ENCODE results near the gene NFE2L2.

NFE2L2 gene

GRCh38 chr2:177237932-177238331 is 26.6 kb downstream of the NFE2L2 start:
- H3K4me3 ChIP-seq (ENCODE audit: low read depth, low read length): no peak overlapping the region
- no peaks in the 10 kb centered on the region for H3K9me3 ChIP-seq (ENCODE audit: control insufficient read depth, low read length)
- H3K4me2 ChIP-seq (ENCODE audit: low read length): no peak overlapping the region
- H2AFZ ChIP-seq: no peak overlapping the region
- peaks cover 58% of the 10 kb centered on the region for H3K4me1 ChIP-seq
- no peak overlapping the region for H3K9ac ChIP-seq
- H3K36me3 ChIP-seq (ENCODE audit: control insufficient read depth, insufficient read depth, low read length): no peaks in the 10 kb centered on the region
- TF ChIP-seq, protein P1, sequence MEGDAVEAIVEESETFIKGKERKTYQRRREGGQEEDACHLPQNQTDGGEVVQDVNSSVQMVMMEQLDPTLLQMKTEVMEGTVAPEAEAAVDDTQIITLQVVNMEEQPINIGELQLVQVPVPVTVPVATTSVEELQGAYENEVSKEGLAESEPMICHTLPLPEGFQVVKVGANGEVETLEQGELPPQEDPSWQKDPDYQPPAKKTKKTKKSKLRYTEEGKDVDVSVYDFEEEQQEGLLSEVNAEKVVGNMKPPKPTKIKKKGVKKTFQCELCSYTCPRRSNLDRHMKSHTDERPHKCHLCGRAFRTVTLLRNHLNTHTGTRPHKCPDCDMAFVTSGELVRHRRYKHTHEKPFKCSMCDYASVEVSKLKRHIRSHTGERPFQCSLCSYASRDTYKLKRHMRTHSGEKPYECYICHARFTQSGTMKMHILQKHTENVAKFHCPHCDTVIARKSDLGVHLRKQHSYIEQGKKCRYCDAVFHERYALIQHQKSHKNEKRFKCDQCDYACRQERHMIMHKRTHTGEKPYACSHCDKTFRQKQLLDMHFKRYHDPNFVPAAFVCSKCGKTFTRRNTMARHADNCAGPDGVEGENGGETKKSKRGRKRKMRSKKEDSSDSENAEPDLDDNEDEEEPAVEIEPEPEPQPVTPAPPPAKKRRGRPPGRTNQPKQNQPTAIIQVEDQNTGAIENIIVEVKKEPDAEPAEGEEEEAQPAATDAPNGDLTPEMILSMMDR (IDR thresholded peaks at IDR 0.05): no peak
- no peak overlapping the region for H3K27ac ChIP-seq
- H3K27me3 ChIP-seq (ENCODE audit: control insufficient read depth, insufficient read depth, low read length): no peaks in the 10 kb centered on the region
- peaks cover 54% of the 10 kb centered on the region for H3K79me2 ChIP-seq

DNA sequence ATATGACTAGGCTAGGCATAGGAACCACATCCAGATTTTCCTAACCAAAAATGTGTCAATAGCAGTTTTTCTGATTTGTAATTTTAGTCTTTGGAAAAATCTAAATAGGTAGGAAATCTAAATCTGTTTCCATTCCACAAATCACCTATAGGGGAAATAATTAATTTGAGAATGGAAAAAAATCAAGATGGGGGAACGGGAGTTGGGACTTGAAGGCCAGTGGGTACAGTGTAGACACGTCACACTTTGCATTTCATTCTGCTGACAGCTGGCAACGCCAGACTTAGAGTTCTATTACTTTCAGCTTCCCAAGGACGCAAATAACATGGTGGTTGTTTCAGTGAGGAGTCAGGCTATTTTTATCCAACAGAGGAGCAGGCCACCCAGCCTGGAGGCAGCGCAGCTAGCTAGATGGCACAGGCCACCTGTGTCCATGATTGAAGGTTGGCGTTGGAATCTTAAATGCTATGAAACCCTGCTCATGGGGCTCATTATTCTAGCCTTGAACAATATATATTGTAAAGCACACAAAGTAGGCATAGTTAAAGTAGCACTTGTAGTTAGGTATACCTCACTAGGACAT is 28.6 kb downstream of the NFE2L2 start:
- H3K4me3 ChIP-seq (ENCODE audit: low read depth, low read length): no peak overlapping the region
- H3K9me3 ChIP-seq (ENCODE audit: control insufficient read depth, low read length): no peaks in the 10 kb centered on the region
- H3K27ac ChIP-seq: no peak overlapping the region
- TF ChIP-seq, protein P1 (IDR thresholded peaks at IDR 0.05): no peak
- H2AFZ ChIP-seq: no peak overlapping the region
- H3K4me1 ChIP-seq: peaks cover 41% of the 10 kb centered on the region
- H3K79me2 ChIP-seq: peaks cover 52% of the 10 kb centered on the region
- no peak overlapping the region for H3K9ac ChIP-seq
- no peak overlapping the region for H3K4me2 ChIP-seq (ENCODE audit: low read length)
- H3K36me3 ChIP-seq (ENCODE audit: control insufficient read depth, insufficient read depth, low read length): no peaks in the 10 kb centered on the region
- no peaks in the 10 kb centered on the region for H3K27me3 ChIP-seq (ENCODE audit: control insufficient read depth, insufficient read depth, low read length)

GRCh38 chr2:177234267-177234666 is 30.3 kb downstream of the NFE2L2 start:
- no peaks in the 10 kb centered on the region for H3K36me3 ChIP-seq (ENCODE audit: control insufficient read depth, insufficient read depth, low read length)
- peaks cover 42% of the 10 kb centered on the region for H3K79me2 ChIP-seq
- TF ChIP-seq, protein P1 (IDR thresholded peaks at IDR 0.05): no peak
- H3K9me3 ChIP-seq (ENCODE audit: control insufficient read depth, low read length): no peaks in the 10 kb centered on the region
- H3K4me3 ChIP-seq (ENCODE audit: low read depth, low read length): no peak overlapping the region
- H3K9ac ChIP-seq: no peak overlapping the region
- peaks cover 27% of the 10 kb centered on the region for H3K4me1 ChIP-seq
- no peak overlapping the region for H3K4me2 ChIP-seq (ENCODE audit: low read length)
- H2AFZ ChIP-seq: no peak overlapping the region
- H3K27me3 ChIP-seq (ENCODE audit: control insufficient read depth, insufficient read depth, low read length): no peaks in the 10 kb centered on the region
- H3K27ac ChIP-seq: no peak overlapping the region

- Histone ChIP-seq H2AFZ (no peak overlapping the region), H3K4me2 (ENCODE audit: low read length) (no peak overlapping the region), H3K4me1 (peaks cover 12% of the 10 kb centered on the region), H3K27me3 (ENCODE audit: control insufficient read depth, insufficient read depth, low read length) (no peaks in the 10 kb centered on the region), H3K79me2 (peaks cover 21% of the 10 kb centered on the region), H3K9me3 (ENCODE audit: control insufficient read depth, low read length) (no peaks in the 10 kb centered on the region), H3K4me3 (ENCODE audit: low read depth, low read length) (no peak overlapping the region), H3K36me3 (ENCODE audit: control insufficient read depth, insufficient read depth, low read length) (no peaks in the 10 kb centered on the region), H3K27ac (no peak overlapping the region), H3K9ac (no peak overlapping the region)
- TF ChIP-seq, protein P1 (IDR thresholded peaks at IDR 0.05): no peak
These were observed 32.3 kb downstream of the NFE2L2 start for GRCh38 chr2:177232098-177232704.

- Histone ChIP-seq H3K4me2 (ENCODE audit: low read length) (no peak overlapping the region), H3K36me3 (ENCODE audit: control insufficient read depth, insufficient read depth, low read length) (no peaks in the 10 kb centered on the region), H3K9ac (no peak overlapping the region), H3K27ac (no peak overlapping the region), H3K9me3 (ENCODE audit: control insufficient read depth, low read length) (no peaks in the 10 kb centered on the region), H2AFZ (no peak overlapping the region), H3K27me3 (ENCODE audit: control insufficient read depth, insufficient read depth, low read length) (no peaks in the 10 kb centered on the region), H3K79me2 (peaks cover 13% of the 10 kb centered on the region), H3K4me1 (peaks cover 12% of the 10 kb centered on the region), H3K4me3 (ENCODE audit: low read depth, low read length) (no peak overlapping the region)
- TF ChIP-seq, protein P1 (IDR thresholded peaks at IDR 0.05): no peak
These were observed 33.3 kb downstream of the NFE2L2 start for GRCh38 chr2:177231270-177231669.

Measured in parathyroid adenoma (tissue), 2 donors.